ENCODE measurements around the gene PRKCZ. TPM values are rescaled to one million over a fixed set of nuclear protein-coding genes. Genes with fewer than 3 reads are reported as not detected.

Gene PRKCZ
- total and polyA plus RNA-seq, 9 donors: 3.4 to 16.1 (median 5.8) TPM

DNA sequence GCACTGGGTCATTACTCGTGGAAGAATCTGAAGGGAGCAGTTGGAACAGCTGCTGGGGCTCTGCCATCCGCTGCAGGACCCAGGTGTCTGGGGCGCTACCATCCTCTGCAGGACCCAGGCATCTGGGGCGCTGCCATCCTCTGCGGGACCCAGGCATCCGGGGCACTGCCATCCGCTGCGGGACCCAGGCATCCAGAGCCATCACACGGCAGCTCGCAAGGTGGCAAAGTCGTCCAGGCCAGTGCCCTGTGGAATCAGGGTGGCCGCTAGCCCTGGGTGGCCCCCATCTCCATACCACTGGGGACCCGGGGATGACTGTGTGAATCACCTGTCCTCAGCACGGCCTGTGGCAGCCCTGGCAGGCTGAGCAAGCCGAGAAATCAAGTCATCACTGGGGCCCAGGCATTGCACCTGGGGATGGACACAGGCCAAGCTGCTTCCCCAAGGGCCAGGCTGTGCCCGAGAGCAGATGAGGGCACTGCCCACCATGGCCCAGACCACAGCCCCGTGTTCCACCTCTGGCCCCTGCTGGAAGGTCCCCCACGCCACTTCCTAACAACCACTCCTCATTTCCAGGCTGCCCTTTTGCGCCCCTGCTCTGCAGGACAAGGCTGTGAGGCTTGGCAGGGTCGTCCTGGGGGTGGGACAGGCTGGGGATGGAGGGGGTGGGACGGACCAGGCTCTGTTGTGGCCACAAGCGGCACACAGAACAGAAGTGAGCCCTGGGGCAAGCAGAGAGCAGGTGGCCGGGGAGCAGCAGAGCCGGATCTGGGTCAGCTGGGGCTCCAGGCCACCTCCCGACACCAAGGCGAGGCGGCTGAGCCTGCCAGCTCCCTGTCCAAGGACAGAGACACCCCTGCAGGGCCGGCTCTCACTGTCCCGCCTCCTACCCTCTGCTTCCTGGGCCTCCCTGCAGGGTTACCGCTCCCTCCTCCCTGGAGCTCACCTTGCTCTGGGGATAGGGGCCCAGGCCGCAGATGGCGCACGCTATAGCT lies 18.4 kb upstream of the PRKCZ start:
- intact Hi-C loops (cut with DNase I): no loop called here
- H3K27ac ChIP-seq: no peak overlapping the region
- no peak overlapping the region for H3K4me3 ChIP-seq
- no peaks in the 10 kb centered on the region for H3K36me3 ChIP-seq
- WGBS, 3 donors: 76 to 82% (median 78%) methylated on average over 26 to 33 of the region's 33 CpGs
- no peaks in the 10 kb centered on the region for H3K4me1 ChIP-seq (ENCODE audit: insufficient read depth)
- H3K27me3 ChIP-seq: no peaks in the 10 kb centered on the region
- TF ChIP-seq POLR2A (IDR thresholded peaks at IDR 0.05) (no peak), CTCF (IDR thresholded peaks at IDR 0.05) (no peak), EP300 (IDR thresholded peaks at IDR 0.05) (no peak)
- no peak for DNase-seq
- H3K9me3 ChIP-seq: no peaks in the 10 kb centered on the region

GRCh38 chr1:2032737-2033136 lies 17.5 kb upstream of the PRKCZ start:
- H3K9me3 ChIP-seq: no peaks in the 10 kb centered on the region
- no peaks in the 10 kb centered on the region for H3K27me3 ChIP-seq
- no peak for DNase-seq
- TF ChIP-seq EP300 (IDR thresholded peaks at IDR 0.05) (no peak), CTCF (IDR thresholded peaks at IDR 0.05) (no peak), POLR2A (IDR thresholded peaks at IDR 0.05) (no peak)
- no peaks in the 10 kb centered on the region for H3K4me1 ChIP-seq (ENCODE audit: insufficient read depth)
- H3K36me3 ChIP-seq: no peaks in the 10 kb centered on the region
- no peak overlapping the region for H3K4me3 ChIP-seq
- no peak overlapping the region for H3K27ac ChIP-seq
- intact Hi-C loops (cut with DNase I): no loop called here
- WGBS, 3 donors: 71 to 78% (median 78%) methylated on average over 14 of the region's 14 CpGs

DNA sequence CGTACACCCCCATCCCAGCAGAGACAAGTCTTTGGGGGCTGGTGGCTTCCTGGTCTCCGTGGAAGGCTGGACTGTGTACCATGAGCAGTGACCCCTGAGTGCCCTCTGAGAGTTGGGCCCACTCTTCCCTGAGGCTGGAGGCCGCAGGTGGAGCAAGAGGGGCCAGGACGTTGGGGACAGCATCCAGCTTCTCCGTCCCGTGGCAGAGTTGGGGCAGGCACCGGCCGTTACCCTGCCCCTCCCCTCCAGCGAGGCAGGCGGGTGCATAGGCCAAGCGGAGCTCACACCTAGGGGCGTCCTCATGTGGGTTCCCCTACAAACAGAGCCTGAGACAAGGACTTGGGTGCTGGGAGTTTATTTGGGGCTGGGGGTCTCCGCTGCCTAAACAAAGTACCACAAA lies 17.0 kb upstream of the PRKCZ start:
- Histone ChIP-seq H3K36me3 (no peaks in the 10 kb centered on the region), H3K4me1 (ENCODE audit: insufficient read depth) (no peaks in the 10 kb centered on the region), H3K27me3 (no peaks in the 10 kb centered on the region), H3K4me3 (no peak overlapping the region), H3K27ac (no peak overlapping the region), H3K9me3 (no peaks in the 10 kb centered on the region)
- TF ChIP-seq POLR2A (IDR thresholded peaks at IDR 0.05): no peak
- WGBS, 3 donors: 83 to 87% (median 86%) methylated on average over 11 to 13 of the region's 13 CpGs
- intact Hi-C loops (cut with DNase I): no loop called here
- DNase-seq: no peak

GRCh38 chr1:2036287-2036686 lies 13.9 kb upstream of the PRKCZ start:
- Histone ChIP-seq H3K9me3 (no peaks in the 10 kb centered on the region), H3K27me3 (no peaks in the 10 kb centered on the region), H3K27ac (no peak overlapping the region), H3K36me3 (no peaks in the 10 kb centered on the region), H3K4me1 (ENCODE audit: insufficient read depth) (no peaks in the 10 kb centered on the region), H3K4me3 (no peak overlapping the region)
- intact Hi-C loops (cut with DNase I): no loop called here
- 82 to 87% (median 86%) methylated on average over 15 of the region's 15 CpGs for WGBS, 3 donors
- TF ChIP-seq POLR2A (IDR thresholded peaks at IDR 0.05) (no peak), CTCF (IDR thresholded peaks at IDR 0.05) (no peak), EP300 (IDR thresholded peaks at IDR 0.05) (no peak)
- DNase-seq: no peak
